PC-3 (cell line): ENCODE results near the gene RBMS3.

Experiments
- CTCF ChIP-seq: fragments of 300-600 bp; sonication (generic); conservative IDR thresholded peaks from 2 replicates; pipeline ENCODE4 v1.5.1; 2017; ENCODE audit warnings: antibody characterized with exemption, low read depth, mild to moderate bottlenecking, low read length
- EZH2 ChIP-seq: fragments of 300-600 bp; sonication (generic); IDR thresholded peaks from one replicate; pipeline ENCODE4 v1.6.1; 2017; ENCODE audit warnings: antibody characterized with exemption, mild to moderate bottlenecking, low read length; ENCODE audit not compliant: unreplicated experiment

GRCh38 chr3:29646043-29646442, 365.2 kb downstream of the RBMS3 start:
- no peak for TF ChIP-seq CTCF
- TF ChIP-seq EZH2, result no peak
